IPS DF 4.7 (cell line): ENCODE measurements around the gene TUBGCP6.

Experiments
- DNase-seq: peaks from one replicate; pipeline ENCODE4 v3.0.0-alpha.2; 2013; ENCODE audit warnings: low spot score; ENCODE audit errors: extremely low read depth

The TUBGCP6 gene

GRCh38 chr22:50183141-50183971, 61.5 kb downstream of the TUBGCP6 start:
- no peak for DNase-seq

DNA sequence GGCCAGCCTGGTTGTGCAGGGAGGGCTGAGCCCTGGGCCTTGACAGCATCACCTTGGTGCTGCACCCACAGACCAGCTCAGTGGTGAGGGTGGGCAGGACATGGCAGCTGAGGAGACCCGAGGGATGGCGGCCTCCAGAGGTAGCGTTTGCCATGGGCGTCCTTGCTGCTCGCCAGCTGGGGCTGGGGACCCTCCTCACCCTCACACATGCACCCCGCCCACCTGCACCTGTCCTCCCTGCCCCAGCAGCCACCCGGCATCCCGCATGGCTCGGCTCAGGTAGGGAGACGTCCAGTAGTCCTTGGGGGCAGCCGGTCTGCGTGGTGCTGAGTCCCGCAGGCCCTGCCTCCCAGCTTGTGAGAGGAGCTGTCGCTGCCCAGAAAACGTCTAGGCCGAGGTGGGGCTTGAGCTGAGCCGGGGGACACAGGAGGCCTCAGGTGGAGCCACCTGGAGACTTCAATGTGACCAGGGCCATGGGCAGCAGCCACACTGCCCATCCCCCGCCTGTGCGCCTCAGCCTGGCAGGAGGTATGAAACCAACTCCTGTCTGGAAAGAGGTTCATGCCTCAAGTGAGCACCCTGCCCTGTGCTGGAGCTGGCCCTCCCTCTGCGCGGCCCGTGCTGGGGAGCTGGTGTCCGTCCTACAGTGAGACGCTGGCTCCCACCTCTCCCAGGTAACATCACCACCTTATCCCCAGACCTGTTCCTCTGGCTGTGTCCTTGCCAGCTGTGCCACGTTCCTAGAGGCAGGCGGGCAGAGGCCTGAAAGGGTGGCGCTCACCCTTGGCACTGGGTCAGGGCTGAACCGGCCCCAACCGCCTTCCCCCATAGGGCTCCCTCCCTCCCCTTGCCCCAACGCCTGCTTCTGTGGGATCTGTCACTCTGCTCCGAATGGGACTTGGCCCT, 62.4 kb downstream of the TUBGCP6 start:
- DNase-seq, result no peak

DNA sequence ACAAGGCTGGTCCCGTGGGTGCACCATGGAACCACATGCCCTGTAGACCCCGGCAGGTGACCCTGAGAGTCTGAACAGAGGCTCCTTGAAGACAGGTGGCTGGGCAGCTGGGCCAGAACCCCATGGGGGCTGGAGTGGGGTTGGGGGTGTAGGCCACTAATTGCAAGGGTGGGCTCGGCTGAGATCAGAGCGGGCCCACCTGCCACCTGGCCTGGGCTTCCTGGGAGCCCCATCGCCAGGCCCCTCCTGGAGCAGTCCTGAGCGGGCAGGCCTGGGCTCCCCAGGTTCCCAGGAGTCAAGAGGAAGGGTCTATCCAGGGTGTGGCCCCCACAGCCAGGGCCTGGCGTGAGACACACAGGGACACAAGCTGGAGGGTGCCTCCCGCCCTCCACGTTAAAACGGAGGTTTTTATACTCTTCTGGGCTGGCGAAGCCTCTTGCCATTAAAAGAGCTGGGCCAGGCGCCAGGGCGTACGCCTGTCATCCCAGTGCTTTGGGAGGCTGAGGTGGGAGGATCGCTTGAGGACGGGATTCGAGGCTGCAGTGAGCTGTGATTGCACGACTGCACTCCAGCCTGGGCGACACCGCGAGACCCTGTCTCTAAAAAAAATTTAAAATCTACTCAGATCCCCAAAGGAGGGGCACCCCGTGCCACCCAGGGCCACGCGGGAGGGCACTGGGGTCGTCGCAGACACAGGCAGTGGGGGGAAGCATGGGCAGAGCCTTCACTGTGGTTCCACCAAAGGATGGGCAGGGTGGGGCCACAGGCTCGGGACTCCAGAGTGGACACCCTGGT, 63.9 kb downstream of the TUBGCP6 start:
- DNase-seq, result no peak

DNA sequence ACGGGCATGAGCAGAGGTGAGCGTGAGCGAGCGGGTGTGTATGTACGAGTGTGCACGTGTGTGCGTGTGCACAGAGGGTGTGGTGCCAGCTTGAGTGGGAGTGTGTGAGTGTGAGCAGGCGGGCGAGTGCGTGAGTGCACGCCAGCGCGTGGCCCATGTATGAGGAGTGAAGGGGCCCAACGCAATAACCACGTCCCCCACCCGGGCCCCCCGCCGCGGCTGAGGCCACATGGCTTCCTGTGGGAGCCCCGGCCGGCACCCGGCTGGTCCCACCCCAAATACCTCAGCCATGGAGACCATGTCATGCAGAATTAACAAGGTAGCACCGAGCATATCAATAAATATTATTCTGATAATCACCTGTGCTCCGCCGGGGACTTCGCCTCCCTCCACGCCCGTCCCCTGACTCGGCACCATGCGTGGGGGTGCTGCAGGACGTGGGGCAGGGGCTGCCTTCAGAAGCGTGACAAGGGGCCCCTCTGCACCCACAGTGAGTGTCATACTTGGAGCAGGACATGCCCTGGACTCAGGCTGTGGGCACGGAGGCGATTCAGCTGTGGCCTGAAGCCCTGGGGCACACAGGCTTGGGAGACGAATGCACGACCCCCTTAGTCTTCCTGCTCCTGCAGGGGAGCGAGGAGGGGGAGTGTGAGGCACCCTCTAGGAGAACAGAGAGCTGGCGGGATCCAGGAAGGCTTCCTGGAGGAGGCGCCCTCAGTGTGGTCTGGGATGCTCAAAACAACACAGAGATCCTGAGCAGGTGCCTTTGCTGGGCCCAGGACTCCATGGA, 64.7 kb downstream of the TUBGCP6 start:
- no peak for DNase-seq

- DNase-seq, result no peak
Observed at GRCh38 chr22:50178871-50179869, 65.7 kb downstream of the TUBGCP6 start.

DNA sequence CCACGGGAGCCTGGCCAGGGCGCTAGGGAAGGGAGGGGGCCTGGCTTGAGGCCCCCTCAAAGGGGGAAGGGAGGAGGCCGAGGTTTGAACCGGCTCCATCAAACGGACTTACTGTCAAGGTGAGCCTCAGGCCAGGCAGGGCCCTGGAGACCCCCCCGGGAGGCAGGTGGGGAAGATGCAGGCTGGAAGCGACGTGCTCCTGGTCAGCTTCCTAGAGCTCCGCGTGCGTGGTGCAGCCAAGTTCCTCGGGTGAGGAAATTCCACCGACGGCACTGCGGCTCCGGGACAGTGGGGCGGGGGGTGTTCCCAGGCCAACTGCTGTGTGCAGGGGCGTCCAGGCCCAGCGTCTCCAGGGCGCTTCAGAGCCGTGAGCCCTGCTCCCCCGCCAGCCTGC, 66.4 kb downstream of the TUBGCP6 start:
- no peak for DNase-seq

GRCh38 chr22:50177537-50178470, 67.0 kb downstream of the TUBGCP6 start:
- no peak for DNase-seq

DNA sequence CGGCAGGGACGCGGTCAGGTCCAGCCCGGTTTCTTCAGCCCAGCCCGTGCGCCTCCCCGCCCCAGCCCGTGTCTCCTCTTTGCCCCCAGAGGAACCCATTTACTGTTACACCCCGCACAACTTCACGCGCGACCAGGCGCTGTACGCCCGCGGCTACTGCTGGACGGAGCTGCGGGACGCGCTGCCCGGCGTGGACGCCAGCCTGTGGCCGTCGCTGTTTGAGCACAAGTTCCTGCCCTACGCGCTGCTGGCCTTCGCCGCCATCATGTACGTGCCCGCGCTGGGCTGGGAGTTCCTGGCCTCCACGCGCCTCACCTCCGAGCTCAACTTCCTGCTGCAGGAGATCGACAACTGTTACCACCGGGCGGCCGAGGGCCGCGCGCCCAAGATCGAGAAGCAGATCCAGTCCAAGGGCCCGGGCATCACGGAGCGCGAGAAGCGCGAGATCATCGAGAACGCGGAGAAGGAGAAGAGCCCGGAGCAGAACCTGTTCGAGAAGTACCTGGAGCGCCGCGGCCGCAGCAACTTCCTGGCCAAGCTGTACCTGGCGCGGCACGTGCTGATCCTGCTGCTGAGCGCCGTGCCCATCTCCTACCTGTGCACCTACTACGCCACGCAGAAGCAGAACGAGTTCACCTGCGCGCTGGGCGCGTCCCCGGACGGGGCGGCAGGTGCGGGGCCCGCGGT, 67.8 kb downstream of the TUBGCP6 start:
- DNase-seq, result no peak

GRCh38 chr22:50175921-50176849, 68.6 kb downstream of the TUBGCP6 start:
- DNase-seq, result no peak

GRCh38 chr22:50175191-50175461, 69.7 kb downstream of the TUBGCP6 start:
- DNase-seq, result no peak

DNA sequence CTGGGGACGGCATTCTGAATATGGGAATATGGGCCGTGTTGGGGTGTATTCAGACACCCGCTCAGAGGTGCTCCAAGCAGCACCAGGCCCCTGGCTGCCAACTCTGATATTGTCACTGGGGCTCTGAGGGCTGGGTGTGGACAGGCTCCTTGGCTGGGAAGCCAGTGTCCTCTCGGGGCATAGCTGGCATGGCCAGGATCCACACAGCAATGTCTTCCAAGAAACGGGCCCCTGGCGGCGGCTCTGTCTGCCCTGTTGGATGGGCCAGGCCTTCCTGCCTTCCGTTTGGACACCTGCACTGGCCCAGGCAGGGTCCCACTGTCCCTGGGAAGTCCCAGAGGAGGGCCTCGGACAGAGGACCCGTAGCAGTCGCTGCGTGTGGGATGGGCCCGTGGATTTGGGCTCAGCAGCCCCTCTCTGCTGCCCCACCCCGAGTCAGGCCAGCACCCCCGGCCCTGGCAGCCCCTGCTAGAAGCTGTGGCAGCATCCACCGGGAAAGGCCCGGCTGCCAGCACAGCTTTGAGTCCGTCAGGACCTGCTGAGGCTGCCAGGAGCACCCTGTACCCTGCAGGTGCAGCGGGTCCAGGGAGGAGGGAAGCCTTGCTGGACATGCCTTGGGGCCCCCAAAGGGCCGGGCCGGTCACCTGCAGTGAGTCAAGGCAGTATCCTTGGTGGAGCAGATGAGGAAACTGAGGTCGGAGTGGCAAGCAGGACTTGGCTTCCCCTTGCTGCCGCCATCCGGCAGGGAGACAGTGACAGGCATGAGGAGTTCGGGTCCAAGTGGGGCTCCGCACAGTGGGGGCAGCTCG, 70.2 kb downstream of the TUBGCP6 start:
- no peak for DNase-seq

- no peak for DNase-seq
Observed at GRCh38 chr22:50173983-50174355, 70.9 kb downstream of the TUBGCP6 start.

DNA sequence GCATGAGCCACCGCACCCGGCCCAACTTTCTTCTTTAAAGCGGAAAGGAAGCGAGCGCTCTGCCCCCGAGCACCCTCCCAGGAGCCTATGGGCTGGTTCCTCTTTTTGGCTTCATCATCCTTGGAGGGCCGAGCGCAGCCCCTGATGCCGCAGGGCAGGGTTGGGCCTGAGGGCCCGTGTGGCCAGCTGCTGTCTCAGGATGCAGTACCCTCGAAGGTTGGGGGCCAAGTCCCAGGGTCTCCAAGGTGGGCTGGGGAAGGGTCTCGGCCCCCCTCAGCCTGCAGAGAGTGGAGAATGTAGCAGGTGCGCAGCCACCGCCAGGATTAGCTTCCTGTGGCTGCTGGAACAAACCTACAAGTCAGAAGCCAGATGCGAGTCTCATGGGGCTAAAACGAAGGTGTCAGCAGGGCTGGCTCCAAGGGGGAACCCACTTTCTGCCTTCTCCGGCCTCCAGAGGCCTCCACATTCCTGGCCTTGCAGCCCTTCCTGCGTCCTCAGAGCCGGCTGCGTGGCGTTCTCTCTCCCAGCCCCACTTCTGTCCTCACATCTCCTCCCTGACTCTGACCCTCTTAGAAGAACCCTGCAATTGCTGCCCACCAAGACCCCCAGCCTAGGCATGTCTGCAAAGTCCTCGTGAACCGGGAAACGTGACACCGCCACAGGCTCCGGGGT, 71.4 kb downstream of the TUBGCP6 start:
- DNase-seq, result no peak

DNA sequence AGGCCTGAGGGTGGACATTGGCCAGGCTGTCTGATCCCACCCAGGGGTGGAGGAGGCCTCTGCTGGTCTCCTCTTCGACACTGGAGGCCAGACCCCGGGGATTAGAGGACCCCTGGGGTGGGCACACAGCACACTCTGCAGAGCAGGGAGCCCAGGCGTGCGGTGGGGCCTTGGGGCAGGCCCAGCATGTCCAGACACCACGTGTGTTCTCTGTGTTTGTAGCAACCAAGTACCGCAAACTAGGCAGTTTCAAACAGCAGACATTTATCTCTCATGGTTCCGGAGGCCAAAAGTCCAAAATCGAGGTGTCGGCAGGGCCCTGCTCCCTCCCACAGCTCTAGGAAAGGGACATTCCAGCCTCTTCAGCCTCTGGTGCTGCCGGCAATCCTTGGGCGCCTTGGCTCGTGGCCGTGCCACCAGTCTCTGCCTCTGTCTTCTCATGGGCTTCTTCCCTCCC, 72.8 kb downstream of the TUBGCP6 start:
- no peak for DNase-seq

DNA sequence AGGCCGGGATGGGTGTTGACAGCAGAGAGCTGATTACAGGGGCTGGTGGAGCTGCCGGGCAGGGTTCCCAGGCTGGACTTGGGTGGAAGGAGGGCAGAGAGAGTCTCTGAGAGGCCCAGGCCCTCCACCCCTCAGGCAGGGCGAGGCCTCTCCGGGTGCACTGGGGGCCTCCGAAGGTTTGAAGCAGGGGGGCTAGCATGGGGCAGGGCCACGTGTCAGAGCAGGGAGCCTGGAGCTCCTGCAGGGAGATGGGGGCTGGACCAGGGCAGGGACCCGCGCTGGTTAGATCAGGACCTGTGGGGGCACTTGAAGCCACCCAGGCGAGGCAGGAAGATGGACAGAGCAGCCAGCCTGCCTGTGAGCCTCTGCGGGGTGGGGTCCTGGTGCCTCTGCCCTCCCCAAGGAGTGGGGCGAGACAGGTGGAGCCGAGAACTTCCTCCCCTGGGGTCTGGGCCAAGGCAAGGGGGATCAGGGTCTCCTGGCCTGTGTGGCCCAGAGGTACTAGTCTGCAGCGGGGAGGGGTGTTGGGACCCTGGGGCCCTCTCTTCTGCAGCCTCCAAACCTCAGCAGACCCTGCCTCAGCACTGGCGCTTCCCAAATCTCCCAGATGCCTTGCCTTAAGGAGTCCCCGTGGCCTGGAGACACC, 73.4 kb downstream of the TUBGCP6 start:
- no peak for DNase-seq
